ENCODE measurements around the gene PARP16. TPM values are rescaled to one million over a fixed set of nuclear protein-coding genes. Genes with fewer than 3 reads are reported as not detected.

Gene PARP16
- polyA plus RNA-seq, 4 donors, result 17.2 to 19.8 (median 17.6) TPM

DNA sequence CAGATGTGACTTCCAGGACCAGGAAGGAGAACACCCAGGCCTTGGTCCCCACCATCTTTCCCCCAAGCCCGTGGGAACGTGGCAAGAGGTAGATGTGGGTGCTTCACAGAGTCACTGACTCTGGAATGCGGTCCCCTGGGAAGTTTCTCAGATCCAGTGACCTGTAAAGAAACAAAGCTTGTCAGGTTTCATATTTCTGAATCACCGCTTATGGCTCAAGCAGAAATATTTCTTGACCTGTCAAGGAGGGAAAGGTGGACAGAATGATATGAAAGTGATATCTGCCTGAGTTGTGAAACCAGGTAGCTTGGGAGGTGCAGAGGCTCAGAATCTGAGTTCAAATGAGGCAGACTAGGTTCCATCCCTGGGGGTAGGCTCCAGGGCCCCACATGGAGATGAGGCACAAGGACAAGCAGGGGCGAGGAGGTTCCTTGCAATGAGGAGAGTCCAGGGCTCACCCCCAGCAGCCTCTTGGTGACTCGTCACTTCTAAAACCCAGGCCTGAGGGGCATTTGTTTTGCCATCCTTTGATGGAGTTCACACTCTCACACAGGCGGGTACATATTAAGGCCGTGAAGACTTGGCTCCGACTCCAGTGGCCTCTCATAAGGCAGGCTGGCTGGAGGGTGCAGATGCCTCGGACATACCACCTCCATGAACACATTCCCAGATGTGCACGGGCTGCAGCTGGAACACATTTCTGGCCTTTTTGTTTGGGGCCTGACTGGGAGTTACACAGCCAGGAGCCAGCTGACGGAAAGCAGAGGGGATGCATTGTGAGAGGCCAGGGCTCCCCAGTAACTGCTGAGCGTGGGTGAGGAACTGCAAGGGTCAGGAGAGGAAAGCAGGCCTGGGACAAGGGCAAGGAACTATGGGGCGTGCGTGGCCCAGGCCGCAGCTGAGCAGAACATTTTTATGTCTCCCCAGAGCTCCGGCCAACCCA, 76.7 kb downstream of the PARP16 start:
- no peak for DNase-seq (ENCODE audit: low read depth in 4 of 4, low spot score in 3 of 4)

GRCh38 chr15:65208647-65209046, 78.0 kb downstream of the PARP16 start:
- DNase-seq (ENCODE audit: low read depth in 4 of 4, low spot score in 3 of 4), result no peak

Other genes with a start within 250 kb of the PARP16 start
- gene SLC51B, start 241.5 kb downstream of the PARP16 start, polyA plus RNA-seq (ENCODE audit: insufficient read length in 4 of 4), result 10 to 100 TPM; 10.8 to 11.7 (median 10.9) TPM
- gene RASL12, start 218.9 kb downstream of the PARP16 start, polyA plus RNA-seq (ENCODE audit: insufficient read length in 4 of 4), result 1 to 10 TPM; 5.9 to 8.6 (median 7.0) TPM
- under 1 TPM; 0.06 to 0.11 (median 0.09) TPM for gene KBTBD13, start 210.1 kb downstream of the PARP16 start, polyA plus RNA-seq (ENCODE audit: insufficient read length in 4 of 4)
- 1 to 10 TPM; 3.0 to 5.7 (median 3.6) TPM for gene UBAP1L, start 171.7 kb downstream of the PARP16 start, polyA plus RNA-seq (ENCODE audit: insufficient read length in 4 of 4)
- gene PDCD7, start 153.1 kb downstream of the PARP16 start, polyA plus RNA-seq (ENCODE audit: insufficient read length in 4 of 4), result 10 to 100 TPM; 27.5 to 32.9 (median 31.5) TPM
- 10 to 100 TPM; 56.7 to 75.9 (median 70.6) TPM for gene CLPX, start 101.5 kb downstream of the PARP16 start, polyA plus RNA-seq (ENCODE audit: insufficient read length in 4 of 4)
- gene CILP, start 75.4 kb downstream of the PARP16 start, polyA plus RNA-seq (ENCODE audit: insufficient read length in 4 of 4), result 1 to 10 TPM; 3.1 to 4.3 (median 3.8) TPM
- gene RNU5A-1, start 9.2 kb upstream of the PARP16 start, polyA plus RNA-seq (ENCODE audit: insufficient read length in 4 of 4), result not detected
- gene RNU5B-1, start 17.8 kb upstream of the PARP16 start, polyA plus RNA-seq (ENCODE audit: insufficient read length in 4 of 4), result not detected
- gene IGDCC3, start 91.1 kb upstream of the PARP16 start, polyA plus RNA-seq (ENCODE audit: insufficient read length in 4 of 4), result 1 to 10 TPM; 8.0 to 8.6 (median 8.4) TPM
- gene IGDCC4, start 136.1 kb upstream of the PARP16 start, polyA plus RNA-seq (ENCODE audit: insufficient read length in 4 of 4), result 10 to 100 TPM; 12.2 to 14.4 (median 13.9) TPM
- 10 to 100 TPM; 24.3 to 32.4 (median 26.5) TPM for gene DPP8, start 230.8 kb upstream of the PARP16 start, polyA plus RNA-seq (ENCODE audit: insufficient read length in 4 of 4)
- 100 to 1,000 TPM; 161 to 192 (median 191) TPM for gene HACD3, start 243.6 kb upstream of the PARP16 start, polyA plus RNA-seq (ENCODE audit: insufficient read length in 4 of 4)

Data from right renal pelvis (tissue), 4 donors.